GM23248 (cell line): ENCODE measurements around the gene MED22.

Source experiments
- EZH2 ChIP-seq: fragments of 200-600 bp; sonication (generic); IDR thresholded peaks from 2 replicates; pipeline ENCODE4 v1.6.1; 2018; ENCODE audit warnings: antibody characterized with exemption, mild to moderate bottlenecking; ENCODE audit not compliant: insufficient read depth, poor library complexity, severe bottlenecking
- EZH2phosphoT487 ChIP-seq: fragments of 200-600 bp; sonication (generic); IDR thresholded peaks from 2 replicates; pipeline ENCODE4 v1.6.1; 2018; ENCODE audit warnings: antibody characterized with exemption, moderate library complexity, mild to moderate bottlenecking, low read depth; ENCODE audit not compliant: insufficient read depth

DNA sequence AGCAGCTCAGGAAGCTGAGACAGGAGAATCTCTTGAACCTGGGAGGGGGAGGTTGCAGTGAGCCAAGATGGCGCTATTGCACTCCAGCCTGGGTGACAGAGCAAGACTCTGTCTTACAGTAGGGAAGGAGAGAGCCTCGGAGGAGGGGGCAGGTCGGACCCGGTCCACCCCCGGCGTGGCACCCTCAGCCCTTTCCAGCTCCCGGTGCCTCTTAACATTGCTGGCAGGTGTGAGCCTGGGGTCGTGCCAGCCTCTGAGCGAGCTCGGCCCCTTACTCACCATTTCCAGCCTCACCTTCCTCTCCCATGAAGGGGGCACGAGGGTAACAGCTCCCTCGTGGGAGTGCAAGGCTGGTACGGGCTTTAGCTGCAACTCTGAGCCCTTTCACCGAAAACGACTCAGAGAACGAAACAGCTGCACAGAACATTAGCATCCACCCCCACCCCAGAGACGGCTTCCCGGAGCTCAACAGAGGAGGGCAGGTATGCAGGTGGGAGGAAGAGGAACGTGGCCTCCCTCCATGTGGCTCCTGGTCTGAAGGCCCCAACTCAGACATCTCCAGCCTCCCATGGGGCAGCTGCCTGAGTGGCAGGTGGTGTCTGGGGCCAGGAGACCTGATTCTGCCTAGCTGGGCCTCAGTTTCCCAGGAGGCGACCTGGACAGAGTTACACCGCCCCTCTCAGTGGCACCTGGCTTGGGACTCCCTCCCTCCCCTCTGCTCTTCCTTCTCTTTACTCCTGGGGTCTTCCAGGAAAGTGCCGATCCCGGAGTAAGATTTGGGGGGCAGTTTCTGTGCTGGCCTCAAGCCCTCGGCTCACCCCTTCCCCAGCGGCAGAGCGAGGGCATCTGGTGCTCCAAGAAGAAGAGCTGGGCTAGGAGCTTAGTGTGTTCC lies 44.4 kb downstream of the MED22 start:
- TF ChIP-seq EZH2 (no peak), EZH2phosphoT487 (no peak)
